Panc1 (cell line): ENCODE data around the gene TUBB4B. TPM values are rescaled to one million over a fixed set of nuclear protein-coding genes. Genes with fewer than 3 reads are reported as not detected.

Experiments used
- ATAC-seq: fragments of 200-7000 bp; cut with Tn5 transposase; 2 replicates; pipeline ENCODE4 v1.9.1; 2020; ENCODE audit warnings: mild to moderate bottlenecking, moderate library complexity
- BruUV-seq: library from RNA; stranded (reverse); fragments of 400-500 nt; replicated peaks from 2 replicates; lab custom pipeline; 2021; lab: Mats Ljungman, UMichigan
- CTCF ChIA-PET: fragments of 300-600 bp; sonication (Branson Sonifier 250); formaldehyde crosslinking; loops from one replicate; lab custom pipeline; 2022; ENCODE audit warnings: antibody characterized with exemption; lab: Charles Lee
- POLR2A ChIA-PET: fragments of 300-600 bp; sonication (Branson Sonifier 250); formaldehyde crosslinking; loops from one replicate; lab custom pipeline; 2022; ENCODE audit warnings: antibody characterized with exemption; lab: Charles Lee
- DNase-seq: peaks from one replicate; pipeline ENCODE4 v3.0.0-alpha.2; 2010; ENCODE audit warnings: low read depth, low spot score
- H3K27ac ChIP-seq: 2 replicates; pipeline ENCODE4 v1.5.1; 2011; ENCODE audit warnings: mild to moderate bottlenecking, low read length, inconsistent platforms
- H3K27me3 ChIP-seq: fragments of 200-500 bp; sonication (Bioruptor generic); 2 replicates; pipeline ENCODE4 v1.6.0; 2014; ENCODE audit warnings: low read length, inconsistent platforms; ENCODE audit not compliant: control insufficient read depth, insufficient read depth
- H3K36me3 ChIP-seq: fragments of 200-500 bp; sonication (Bioruptor generic); 2 replicates; pipeline ENCODE4 v1.5.1; 2014; ENCODE audit warnings: inconsistent platforms, mild to moderate bottlenecking, low read length, moderate library complexity; ENCODE audit not compliant: control insufficient read depth, insufficient read depth
- H3K4me1 ChIP-seq: 2 replicates; pipeline ENCODE4 v1.5.1; 2011; ENCODE audit warnings: inconsistent platforms, mild to moderate bottlenecking, low read length, moderate library complexity; ENCODE audit not compliant: control insufficient read depth, insufficient read depth
- H3K4me3 ChIP-seq, 2 experiments: 2 replicates each; pipeline ENCODE4 v1.5.1; 2011 to 2012; ENCODE audit warnings: low read depth in 2 of 2, low read length in 2 of 2, mild to moderate bottlenecking in 2 of 2, inconsistent platforms in 1 of 2, moderate library complexity in 1 of 2
- H3K9me3 ChIP-seq: fragments of 200-500 bp; sonication (Bioruptor generic); 2 replicates; pipeline ENCODE4 v1.5.1; 2014; ENCODE audit warnings: low read depth, mild to moderate bottlenecking, inconsistent platforms, low read length, moderate library complexity; ENCODE audit not compliant: control insufficient read depth, insufficient read depth
- POLR2AphosphoS5 ChIP-seq: IDR thresholded peaks from 2 replicates; pipeline ENCODE4 v1.6.1; 2012; ENCODE audit warnings: mild to moderate bottlenecking, low read depth, low read length, moderate library complexity
- SIN3A ChIP-seq: IDR thresholded peaks from 2 replicates; pipeline ENCODE4 v1.6.1; 2012; ENCODE audit warnings: low read depth, mild to moderate bottlenecking, low read length, moderate library complexity, borderline replicate concordance; ENCODE audit not compliant: insufficient read depth
- TCF7L2 ChIP-seq: IDR thresholded peaks from 2 replicates; pipeline ENCODE4 v1.6.1; 2011; ENCODE audit warnings: mild to moderate bottlenecking, low read depth, low read length, inconsistent platforms
- in situ Hi-C: cut with HindIII; loops from 2 replicates; pipeline ENCODE4 v1.10.0; 2016; ENCODE audit warnings: low sequenced_read_pairs, low pct_unique_long_range_greater_than_20kb
- intact Hi-C: fragments of 100-400 bp; cut with micrococcal nuclease; formaldehyde crosslinking; loops from one replicate; pipeline ENCODE4 v1.10.0; 2022; ENCODE audit not compliant: unreplicated experiment
- total RNA-seq: library from RNA; stranded (reverse); gene quantifications from one replicate; pipeline ENCODE4 v1.2.1, GENCODE V29; 2021; ENCODE audit not compliant: unreplicated experiment
- TF ChIP-seq, protein P1 (sequence below): fragments of 450-650 bp; IDR thresholded peaks from 2 replicates; pipeline ENCODE4 v1.5.1; 2017; ENCODE audit warnings: mild to moderate bottlenecking
- TF ChIP-seq, protein P2 (sequence below), 2 experiments: IDR thresholded peaks; 2 replicates each; pipeline ENCODE4 v1.6.1; 2011 to 2012; ENCODE audit warnings: low read depth in 2 of 2, control low read depth in 1 of 2, low read length in 1 of 2, mild to moderate bottlenecking in 1 of 2, moderate library complexity in 1 of 2; ENCODE audit not compliant: insufficient read depth in 1 of 2

TUBB4B gene
- total RNA-seq, 1 experiment from 2014 or later: 265 TPM

GRCh38 chr9:137275203-137275587 is 34.1 kb downstream of the TUBB4B start:
- Histone ChIP-seq H3K9me3 (no peaks in the 10 kb centered on the region), H3K36me3 (peaks cover 3% of the 10 kb centered on the region; the same call in 1 of the 2 replicates), H3K4me3 (no peak overlapping the region), H3K27me3 (no peaks in the 10 kb centered on the region), H3K4me1 (peaks cover 13% of the 10 kb centered on the region), H3K27ac (peak overlapping the region; percentile 84; the same call in 1 of the 2 replicates)
- TF ChIP-seq, protein P1, sequence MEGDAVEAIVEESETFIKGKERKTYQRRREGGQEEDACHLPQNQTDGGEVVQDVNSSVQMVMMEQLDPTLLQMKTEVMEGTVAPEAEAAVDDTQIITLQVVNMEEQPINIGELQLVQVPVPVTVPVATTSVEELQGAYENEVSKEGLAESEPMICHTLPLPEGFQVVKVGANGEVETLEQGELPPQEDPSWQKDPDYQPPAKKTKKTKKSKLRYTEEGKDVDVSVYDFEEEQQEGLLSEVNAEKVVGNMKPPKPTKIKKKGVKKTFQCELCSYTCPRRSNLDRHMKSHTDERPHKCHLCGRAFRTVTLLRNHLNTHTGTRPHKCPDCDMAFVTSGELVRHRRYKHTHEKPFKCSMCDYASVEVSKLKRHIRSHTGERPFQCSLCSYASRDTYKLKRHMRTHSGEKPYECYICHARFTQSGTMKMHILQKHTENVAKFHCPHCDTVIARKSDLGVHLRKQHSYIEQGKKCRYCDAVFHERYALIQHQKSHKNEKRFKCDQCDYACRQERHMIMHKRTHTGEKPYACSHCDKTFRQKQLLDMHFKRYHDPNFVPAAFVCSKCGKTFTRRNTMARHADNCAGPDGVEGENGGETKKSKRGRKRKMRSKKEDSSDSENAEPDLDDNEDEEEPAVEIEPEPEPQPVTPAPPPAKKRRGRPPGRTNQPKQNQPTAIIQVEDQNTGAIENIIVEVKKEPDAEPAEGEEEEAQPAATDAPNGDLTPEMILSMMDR: no peak
- no peak for TF ChIP-seq SIN3A
- TF ChIP-seq, protein P2, sequence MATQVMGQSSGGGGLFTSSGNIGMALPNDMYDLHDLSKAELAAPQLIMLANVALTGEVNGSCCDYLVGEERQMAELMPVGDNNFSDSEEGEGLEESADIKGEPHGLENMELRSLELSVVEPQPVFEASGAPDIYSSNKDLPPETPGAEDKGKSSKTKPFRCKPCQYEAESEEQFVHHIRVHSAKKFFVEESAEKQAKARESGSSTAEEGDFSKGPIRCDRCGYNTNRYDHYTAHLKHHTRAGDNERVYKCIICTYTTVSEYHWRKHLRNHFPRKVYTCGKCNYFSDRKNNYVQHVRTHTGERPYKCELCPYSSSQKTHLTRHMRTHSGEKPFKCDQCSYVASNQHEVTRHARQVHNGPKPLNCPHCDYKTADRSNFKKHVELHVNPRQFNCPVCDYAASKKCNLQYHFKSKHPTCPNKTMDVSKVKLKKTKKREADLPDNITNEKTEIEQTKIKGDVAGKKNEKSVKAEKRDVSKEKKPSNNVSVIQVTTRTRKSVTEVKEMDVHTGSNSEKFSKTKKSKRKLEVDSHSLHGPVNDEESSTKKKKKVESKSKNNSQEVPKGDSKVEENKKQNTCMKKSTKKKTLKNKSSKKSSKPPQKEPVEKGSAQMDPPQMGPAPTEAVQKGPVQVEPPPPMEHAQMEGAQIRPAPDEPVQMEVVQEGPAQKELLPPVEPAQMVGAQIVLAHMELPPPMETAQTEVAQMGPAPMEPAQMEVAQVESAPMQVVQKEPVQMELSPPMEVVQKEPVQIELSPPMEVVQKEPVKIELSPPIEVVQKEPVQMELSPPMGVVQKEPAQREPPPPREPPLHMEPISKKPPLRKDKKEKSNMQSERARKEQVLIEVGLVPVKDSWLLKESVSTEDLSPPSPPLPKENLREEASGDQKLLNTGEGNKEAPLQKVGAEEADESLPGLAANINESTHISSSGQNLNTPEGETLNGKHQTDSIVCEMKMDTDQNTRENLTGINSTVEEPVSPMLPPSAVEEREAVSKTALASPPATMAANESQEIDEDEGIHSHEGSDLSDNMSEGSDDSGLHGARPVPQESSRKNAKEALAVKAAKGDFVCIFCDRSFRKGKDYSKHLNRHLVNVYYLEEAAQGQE (IDR thresholded peaks at IDR 0.05; ENCODE audit: insufficient read depth in 1 of 2, low read depth in 2 of 2, low read length in 1 of 2): no peak
- TF ChIP-seq POLR2AphosphoS5: no peak
- TF ChIP-seq TCF7L2: no peak
- ChIA-PET POLR2A (no interaction called here), CTCF (interaction anchor here (0.5 kb wide), 1 partner anchor 9 kb away, joined by 3 read pairs; no protein-coding TSS in a partner anchor)
- no TSS peak for BruUV-seq
- intact Hi-C loops: no loop called here
- in situ Hi-C loops: no loop called here
- DNase-seq: no peak
- no peak for ATAC-seq

GRCh38 chr9:137275588-137276472 is 34.7 kb downstream of the TUBB4B start:
- no peak for DNase-seq
- H3K27ac ChIP-seq: peak overlapping the region; percentile 84
- intact Hi-C loops (no loop called here), in situ Hi-C loops (no loop called here)
- no peaks in the 10 kb centered on the region for H3K9me3 ChIP-seq
- BruUV-seq: no TSS peak
- H3K27me3 ChIP-seq: no peaks in the 10 kb centered on the region
- ATAC-seq: peak; percentile 47
- TF ChIP-seq, protein P1: no peak
- no peak for TF ChIP-seq TCF7L2
- TF ChIP-seq, protein P2 (IDR thresholded peaks at IDR 0.05; ENCODE audit: insufficient read depth in 1 of 2, low read depth in 2 of 2, low read length in 1 of 2): no peak
- TF ChIP-seq SIN3A: no peak
- no peak for TF ChIP-seq POLR2AphosphoS5
- H3K36me3 ChIP-seq: peaks cover 3% of the 10 kb centered on the region; the same call in 1 of the 2 replicates
- H3K4me3 ChIP-seq: no peak overlapping the region
- peaks cover 13% of the 10 kb centered on the region for H3K4me1 ChIP-seq
- POLR2A ChIA-PET: interaction anchor here (0.5 to 0.6 kb wide), 2 partner anchors 17 to 95 kb away, joined by 3 read pairs; no protein-coding TSS in a partner anchor
- CTCF ChIA-PET: interaction anchor here (0.7 kb wide), 1 partner anchor 11 kb away, joined by 6 read pairs; no protein-coding TSS in a partner anchor
